ENCODE measurements around the gene RAC3. TPM values are rescaled to one million over a fixed set of nuclear protein-coding genes. Genes with fewer than 3 reads are reported as not detected.

Gene RAC3
- total RNA-seq, 1 donor from 2014 or later, result not detected

GRCh38 chr17:82031885-82032627 lies 578 bp downstream of the RAC3 start:
- no peak for TF ChIP-seq CTCF (IDR thresholded peaks at IDR 0.05)
- Histone ChIP-seq H3K9me3 (no peaks in the 10 kb centered on the region), H3K4me3 (peak overlapping the region; percentile 14 to 45), H3K27ac (no peak overlapping the region), H3K4me1 (peaks cover 21 to 30% of the 10 kb centered on the region in 2 donors), H3K27me3 (peaks cover 8% of the 10 kb centered on the region), H3K36me3 (no peaks in the 10 kb centered on the region)
- intact Hi-C loops (cut with DNase I), result no loop called here
- DNase-seq (ENCODE audit: low spot score in 2 of 2), result no peak

- intact Hi-C loops (cut with DNase I), result no loop called here
- peaks cover 21 to 34% of the 10 kb centered on the region in 2 donors for H3K4me1 ChIP-seq
- no peak for TF ChIP-seq CTCF (IDR thresholded peaks at IDR 0.05)
Observed at GRCh38 chr17:82033359-82034085, 2.0 kb downstream of the RAC3 start.

GRCh38 chr17:82034371-82035011 lies 3.0 kb downstream of the RAC3 start:
- no peak for DNase-seq (ENCODE audit: low spot score in 2 of 2)
- Histone ChIP-seq H3K9me3 (no peaks in the 10 kb centered on the region), H3K27me3 (peaks cover 8% of the 10 kb centered on the region), H3K4me1 (peaks cover 21 to 34% of the 10 kb centered on the region in 2 donors), H3K27ac (no peak overlapping the region), H3K36me3 (no peaks in the 10 kb centered on the region), H3K4me3 (no peak overlapping the region)
- TF ChIP-seq CTCF (IDR thresholded peaks at IDR 0.05), result no peak
- intact Hi-C loops (cut with DNase I), result no loop called here

More at GRCh38 chr17:82033359-82034085, 2.0 kb downstream of the RAC3 start:
- H3K36me3 ChIP-seq, result no peaks in the 10 kb centered on the region
- H3K27me3 ChIP-seq, result peaks cover 8% of the 10 kb centered on the region
- no peak overlapping the region for H3K4me3 ChIP-seq
- no peaks in the 10 kb centered on the region for H3K9me3 ChIP-seq
- no peak overlapping the region for H3K27ac ChIP-seq
- DNase-seq (ENCODE audit: low spot score in 2 of 2), result no peak

- no peaks in the 10 kb centered on the region for H3K9me3 ChIP-seq
- intact Hi-C loops (cut with DNase I), result no loop called here
- H3K27ac ChIP-seq, result no peak overlapping the region
- peaks cover 8% of the 10 kb centered on the region for H3K27me3 ChIP-seq
- DNase-seq (ENCODE audit: low spot score in 2 of 2), result no peak
- H3K4me1 ChIP-seq, result peaks cover 17 to 28% of the 10 kb centered on the region in 2 donors
- H3K36me3 ChIP-seq, result no peaks in the 10 kb centered on the region
- TF ChIP-seq CTCF (IDR thresholded peaks at IDR 0.05), result no peak
- H3K4me3 ChIP-seq, result no peak overlapping the region
Observed at GRCh38 chr17:82035488-82035887, 4.0 kb downstream of the RAC3 start.

- intact Hi-C loops (cut with DNase I), result no loop called here
- no peak for DNase-seq (ENCODE audit: low spot score in 2 of 2)
- Histone ChIP-seq H3K4me3 (peak overlapping the region; percentile 72 to 75), H3K27ac (peak overlapping the region; percentile 83 to 93), H3K27me3 (peaks cover 8% of the 10 kb centered on the region), H3K36me3 (no peaks in the 10 kb centered on the region), H3K9me3 (no peaks in the 10 kb centered on the region), H3K4me1 (peaks cover 15 to 22% of the 10 kb centered on the region in 2 donors)
- no peak for TF ChIP-seq CTCF (IDR thresholded peaks at IDR 0.05)
Observed at GRCh38 chr17:82035956-82036633, 4.6 kb downstream of the RAC3 start.

Measured in ascending aorta (tissue), 2 donors.